HepG2 (cell line): ENCODE results near the gene CDSN. TPM values are rescaled to one million over a fixed set of nuclear protein-coding genes. Genes with fewer than 3 reads are reported as not detected.

Source experiments
- ARNT2 ChIP-seq: sonication (generic); formaldehyde crosslinking; IDR thresholded peaks from 2 replicates; pipeline ENCODE4 v1.8.0; 2022; ENCODE audit warnings: mild to moderate bottlenecking, low read depth, missing genetic modification reagents, moderate library complexity
- CBX1 ChIP-seq: IDR thresholded peaks from one replicate; pipeline ENCODE4 v1.6.1; 2016; ENCODE audit warnings: antibody characterized with exemption, low read depth
- CHD4 ChIP-seq: fragments of 200-600 bp; sonication (generic); IDR thresholded peaks from 2 replicates; pipeline ENCODE4 v1.7.0; 2017; ENCODE audit warnings: mild to moderate bottlenecking, low read length, borderline replicate concordance
- EHMT2 ChIP-seq: fragments of 200-600 bp; sonication (generic); IDR thresholded peaks from 2 replicates; pipeline ENCODE4 v1.7.0; 2017; ENCODE audit warnings: antibody characterized with exemption, low read depth, low read length, borderline replicate concordance
- HOXD1 ChIP-seq: sonication (generic); formaldehyde crosslinking; IDR thresholded peaks from 2 replicates; pipeline ENCODE4 v1.5.0; 2020; ENCODE audit warnings: missing genetic modification reagents
- KDM4B ChIP-seq: sonication (generic); formaldehyde crosslinking; IDR thresholded peaks from 2 replicates; pipeline ENCODE4 v1.4.0; 2020; ENCODE audit warnings: missing genetic modification reagents
- KDM5A ChIP-seq: fragments of 200-600 bp; sonication (generic); IDR thresholded peaks from 2 replicates; pipeline ENCODE4 v1.7.0; 2018; ENCODE audit warnings: antibody characterized with exemption, mild to moderate bottlenecking, low read length, borderline replicate concordance
- KLF9 ChIP-seq: IDR thresholded peaks from 2 replicates; pipeline ENCODE4 v1.6.1; 2016; ENCODE audit warnings: low read depth
- NFYB ChIP-seq: sonication (generic); formaldehyde crosslinking; IDR thresholded peaks from 2 replicates; pipeline ENCODE4 v1.4.0; 2020; ENCODE audit warnings: missing genetic modification reagents
- SIN3A ChIP-seq: IDR thresholded peaks from 2 replicates; pipeline ENCODE4 v1.6.1; 2011; ENCODE audit warnings: low read depth, mild to moderate bottlenecking, control low read depth, low read length, borderline replicate concordance
- SMC3 ChIP-seq: IDR thresholded peaks from 2 replicates; pipeline ENCODE4 v1.6.1; 2011; ENCODE audit warnings: low read length, improper control_type of control experiment
- SNAPC2 ChIP-seq: sonication (generic); formaldehyde crosslinking; IDR thresholded peaks from 2 replicates; pipeline ENCODE4 v1.8.1; 2022; ENCODE audit warnings: mild to moderate bottlenecking, missing genetic modification reagents
- ZBTB8A ChIP-seq: sonication (generic); formaldehyde crosslinking; IDR thresholded peaks from 2 replicates; pipeline ENCODE4 v1.4.0; 2020; ENCODE audit warnings: mild to moderate bottlenecking, low read depth, missing genetic modification reagents, borderline replicate concordance
- ZFX ChIP-seq: sonication (generic); formaldehyde crosslinking; IDR thresholded peaks from 2 replicates; pipeline ENCODE4 v1.4.0; 2020; ENCODE audit warnings: mild to moderate bottlenecking, low read depth, missing genetic modification reagents, moderate library complexity
- ZNF17 ChIP-seq: sonication (generic); formaldehyde crosslinking; IDR thresholded peaks from 2 replicates; pipeline ENCODE4 v1.5.0; 2020; ENCODE audit warnings: mild to moderate bottlenecking, missing genetic modification reagents
- ZNF460 ChIP-seq: sonication (generic); formaldehyde crosslinking; IDR thresholded peaks from 2 replicates; pipeline ENCODE4 v1.5.1; 2020; ENCODE audit warnings: missing genetic modification reagents, mild to moderate bottlenecking, borderline replicate concordance
- ZNF614 ChIP-seq: IDR thresholded peaks from 2 replicates; pipeline ENCODE4 v1.6.1; 2018; ENCODE audit warnings: missing biosample characterization, missing genetic modification reagents, inconsistent platforms, borderline replicate concordance
- ZNF780A ChIP-seq: sonication (generic); formaldehyde crosslinking; IDR thresholded peaks from 2 replicates; pipeline ENCODE4 v1.8.0; 2022; ENCODE audit warnings: mild to moderate bottlenecking, missing genetic modification reagents, moderate library complexity
- polyA plus RNA-seq, 8 experiments: library from polyadenylated mRNA; depleted of rRNA in 3 of 8; stranded (reverse) in 7 of 8; unstranded in 1 of 8; fragments of >200 nt; fragmentation: Illumina TruSeq in 4 of 8; extraction: Trizol in 4 of 8; gene quantifications; 2 replicates each; pipeline versions ENCODE4 v1.2.1 to v1.2.3, GENCODE V29; 2011 to 2016; ENCODE audit warnings: low read depth in 4 of 8, missing spikeins in 1 of 8, mixed read lengths in 1 of 8; ENCODE audit not compliant: insufficient read depth in 1 of 8
- total RNA-seq, 5 experiments: library from RNA; depleted of rRNA; stranded (reverse); fragments of >200 nt; fragmentation: Illumina TruSeq; extraction: Trizol; gene quantifications; 2 replicates each; pipeline ENCODE4 v1.2.3, GENCODE V29; 2016; ENCODE audit warnings: low read depth in 1 of 5
- TF ChIP-seq, protein P1 (sequence below): sonication (generic); formaldehyde crosslinking; IDR thresholded peaks from 2 replicates; pipeline ENCODE4 v1.4.0; 2020; ENCODE audit warnings: missing genetic modification reagents
- TF ChIP-seq, protein P2 (sequence below): sonication (generic); formaldehyde crosslinking; IDR thresholded peaks from 2 replicates; pipeline ENCODE4 v1.8.0; 2022; ENCODE audit warnings: mild to moderate bottlenecking, missing genetic modification reagents; ENCODE audit not compliant: insufficient replicate concordance
- TF ChIP-seq, protein P3 (sequence below): sonication (generic); formaldehyde crosslinking; IDR thresholded peaks from 2 replicates; pipeline ENCODE4 v1.4.0; 2020; ENCODE audit warnings: missing genetic modification reagents
- TF ChIP-seq, protein P4 (sequence below): IDR thresholded peaks from 2 replicates; pipeline ENCODE4 v1.6.1; 2018; ENCODE audit warnings: missing genetic modification reagents, mild to moderate bottlenecking, missing compliant biosample characterization
- TF ChIP-seq, protein P5 (sequence below): sonication (generic); formaldehyde crosslinking; IDR thresholded peaks from 2 replicates; pipeline ENCODE4 v1.5.0; 2020; ENCODE audit warnings: missing genetic modification reagents

Gene CDSN
- total and polyA plus RNA-seq, 2 of the 13 experiments (the other 11 are each of a cell fraction or from before 2014, with no cell fraction given): not detected

DNA sequence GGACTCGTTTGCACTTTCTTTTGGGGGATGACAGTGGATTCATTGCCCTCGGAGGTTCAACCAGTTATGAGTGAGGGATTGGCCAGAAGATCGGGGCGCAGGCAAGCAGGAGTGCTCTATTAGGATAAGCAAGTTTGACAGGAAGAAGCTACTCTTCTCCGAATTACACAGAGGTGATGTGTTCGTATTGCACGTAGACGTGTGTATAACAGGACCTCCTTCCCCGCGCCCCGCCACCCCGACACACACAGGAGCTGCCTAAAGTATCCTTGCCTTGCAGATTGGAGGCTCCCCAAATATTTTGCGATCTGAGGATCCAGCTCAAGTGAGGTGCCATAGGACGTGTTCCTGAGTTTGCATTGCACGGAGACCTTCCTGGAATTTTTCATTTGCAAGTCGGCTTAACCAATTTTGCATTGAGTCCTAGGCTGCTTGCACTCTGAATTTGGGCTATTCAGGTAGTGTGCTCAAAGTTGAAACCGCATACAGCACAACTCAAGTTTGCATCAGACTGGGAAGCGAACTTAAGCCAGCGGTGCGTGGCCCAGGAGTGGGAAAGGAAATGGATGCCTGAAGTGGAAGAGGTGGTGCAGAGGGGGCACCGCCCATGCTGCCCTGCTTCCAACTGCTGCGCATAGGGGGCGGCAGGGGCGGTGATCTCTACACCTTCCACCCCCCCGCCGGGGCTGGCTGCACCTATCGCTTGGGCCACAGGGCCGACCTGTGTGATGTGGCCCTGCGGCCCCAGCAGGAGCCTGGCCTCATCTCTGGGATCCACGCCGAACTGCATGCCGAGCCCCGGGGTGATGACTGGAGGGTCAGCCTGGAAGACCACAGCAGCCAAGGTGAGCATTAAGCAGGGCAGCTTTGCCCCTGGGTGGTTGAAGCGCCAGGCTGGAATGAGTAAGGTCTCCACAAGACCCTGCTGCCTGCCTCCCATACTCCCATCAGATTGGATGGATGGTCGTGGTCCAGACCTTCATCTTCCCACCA lies 38.9 kb upstream of the CDSN start (continued):
- TF ChIP-seq, protein P1, sequence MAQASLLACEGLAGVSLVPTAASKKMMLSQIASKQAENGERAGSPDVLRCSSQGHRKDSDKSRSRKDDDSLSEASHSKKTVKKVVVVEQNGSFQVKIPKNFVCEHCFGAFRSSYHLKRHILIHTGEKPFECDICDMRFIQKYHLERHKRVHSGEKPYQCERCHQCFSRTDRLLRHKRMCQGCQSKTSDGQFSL (CRISPR knock-in tag): peak; percentile 83; the same call in 1 of the 2 replicates
- TF ChIP-seq ZNF780A (CRISPR knock-in tag) (0 out of 2 replicates have a peak, but pooled peaks have one; percentile 2), NFYB (no peak), KLF9 (CRISPR knock-in tag) (no peak), SIN3A (no peak), ZFX (peak; percentile 35; the same call in 1 of the 2 replicates), ZBTB8A (no peak), SNAPC2 (CRISPR knock-in tag) (no peak), CBX1 (no peak), ARNT2 (no peak; the same call in 1 of the 2 replicates), ZNF460 (no peak), SMC3 (no peak), ZNF614 (CRISPR knock-in tag) (no peak), KDM5A (0 out of 2 replicates have a peak, but pooled peaks have one; percentile 8), CHD4 (no peak), KDM4B (no peak), EHMT2 (no peak), HOXD1 (peak; percentile 39; the same call in 1 of the 2 replicates), ZNF17 (CRISPR knock-in tag) (no peak)
- TF ChIP-seq, protein P2, sequence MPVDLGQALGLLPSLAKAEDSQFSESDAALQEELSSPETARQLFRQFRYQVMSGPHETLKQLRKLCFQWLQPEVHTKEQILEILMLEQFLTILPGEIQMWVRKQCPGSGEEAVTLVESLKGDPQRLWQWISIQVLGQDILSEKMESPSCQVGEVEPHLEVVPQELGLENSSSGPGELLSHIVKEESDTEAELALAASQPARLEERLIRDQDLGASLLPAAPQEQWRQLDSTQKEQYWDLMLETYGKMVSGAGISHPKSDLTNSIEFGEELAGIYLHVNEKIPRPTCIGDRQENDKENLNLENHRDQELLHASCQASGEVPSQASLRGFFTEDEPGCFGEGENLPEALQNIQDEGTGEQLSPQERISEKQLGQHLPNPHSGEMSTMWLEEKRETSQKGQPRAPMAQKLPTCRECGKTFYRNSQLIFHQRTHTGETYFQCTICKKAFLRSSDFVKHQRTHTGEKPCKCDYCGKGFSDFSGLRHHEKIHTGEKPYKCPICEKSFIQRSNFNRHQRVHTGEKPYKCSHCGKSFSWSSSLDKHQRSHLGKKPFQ: peak; percentile 56
- TF ChIP-seq, protein P3, sequence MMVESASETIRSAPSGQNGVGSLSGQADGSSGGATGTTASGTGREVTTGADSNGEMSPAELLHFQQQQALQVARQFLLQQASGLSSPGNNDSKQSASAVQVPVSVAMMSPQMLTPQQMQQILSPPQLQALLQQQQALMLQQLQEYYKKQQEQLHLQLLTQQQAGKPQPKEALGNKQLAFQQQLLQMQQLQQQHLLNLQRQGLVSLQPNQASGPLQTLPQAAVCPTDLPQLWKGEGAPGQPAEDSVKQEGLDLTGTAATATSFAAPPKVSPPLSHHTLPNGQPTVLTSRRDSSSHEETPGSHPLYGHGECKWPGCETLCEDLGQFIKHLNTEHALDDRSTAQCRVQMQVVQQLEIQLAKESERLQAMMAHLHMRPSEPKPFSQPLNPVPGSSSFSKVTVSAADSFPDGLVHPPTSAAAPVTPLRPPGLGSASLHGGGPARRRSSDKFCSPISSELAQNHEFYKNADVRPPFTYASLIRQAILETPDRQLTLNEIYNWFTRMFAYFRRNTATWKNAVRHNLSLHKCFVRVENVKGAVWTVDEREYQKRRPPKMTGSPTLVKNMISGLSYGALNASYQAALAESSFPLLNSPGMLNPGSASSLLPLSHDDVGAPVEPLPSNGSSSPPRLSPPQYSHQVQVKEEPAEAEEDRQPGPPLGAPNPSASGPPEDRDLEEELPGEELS (CRISPR knock-in tag): 0 out of 2 replicates have a peak, but pooled peaks have one; percentile 23
- TF ChIP-seq, protein P4, sequence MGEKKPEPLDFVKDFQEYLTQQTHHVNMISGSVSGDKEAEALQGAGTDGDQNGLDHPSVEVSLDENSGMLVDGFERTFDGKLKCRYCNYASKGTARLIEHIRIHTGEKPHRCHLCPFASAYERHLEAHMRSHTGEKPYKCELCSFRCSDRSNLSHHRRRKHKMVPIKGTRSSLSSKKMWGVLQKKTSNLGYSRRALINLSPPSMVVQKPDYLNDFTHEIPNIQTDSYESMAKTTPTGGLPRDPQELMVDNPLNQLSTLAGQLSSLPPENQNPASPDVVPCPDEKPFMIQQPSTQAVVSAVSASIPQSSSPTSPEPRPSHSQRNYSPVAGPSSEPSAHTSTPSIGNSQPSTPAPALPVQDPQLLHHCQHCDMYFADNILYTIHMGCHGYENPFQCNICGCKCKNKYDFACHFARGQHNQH: no peak
- TF ChIP-seq, protein P5, sequence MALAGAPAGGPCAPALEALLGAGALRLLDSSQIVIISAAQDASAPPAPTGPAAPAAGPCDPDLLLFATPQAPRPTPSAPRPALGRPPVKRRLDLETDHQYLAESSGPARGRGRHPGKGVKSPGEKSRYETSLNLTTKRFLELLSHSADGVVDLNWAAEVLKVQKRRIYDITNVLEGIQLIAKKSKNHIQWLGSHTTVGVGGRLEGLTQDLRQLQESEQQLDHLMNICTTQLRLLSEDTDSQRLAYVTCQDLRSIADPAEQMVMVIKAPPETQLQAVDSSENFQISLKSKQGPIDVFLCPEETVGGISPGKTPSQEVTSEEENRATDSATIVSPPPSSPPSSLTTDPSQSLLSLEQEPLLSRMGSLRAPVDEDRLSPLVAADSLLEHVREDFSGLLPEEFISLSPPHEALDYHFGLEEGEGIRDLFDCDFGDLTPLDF (CRISPR knock-in tag): no peak
